T-helper 22 cell (primary cell): ENCODE measurements around the gene TBL1X.
"Not testable (repeated sequence)": the region's sequence is repeated elsewhere in the genome, so short reads cannot be mapped to it uniquely, and the experiment has no call there.

ENCODE experiments used
- DNase-seq: peaks from one replicate; pipeline ENCODE4 v3.0.0-alpha.2; 2020; ENCODE audit warnings: low read depth

TBL1X gene

GRCh38 chrX:9765737-9766097 lies 300.9 kb downstream of the TBL1X start, which contains the start of gene GPR143:
Gene GPR143, minus strand, starts transcription at chrX:9765847. Its CDS starts 30 bp downstream, at chrX:9765817.
- no peak for DNase-seq

GRCh38 chrX:9767375-9767774 lies 302.5 kb downstream of the TBL1X start:
- no peak for DNase-seq

- DNase-seq, result not testable (repeated sequence)
Measured at GRCh38 chrX:9768321-9768839, 303.5 kb downstream of the TBL1X start.

- DNase-seq, result no peak
Measured at GRCh38 chrX:9770319-9770718, 305.5 kb downstream of the TBL1X start.

GRCh38 chrX:9772943-9773342 lies 308.1 kb downstream of the TBL1X start:
- DNase-seq, result no peak

- no peak for DNase-seq
Measured at GRCh38 chrX:9775930-9776329, 311.1 kb downstream of the TBL1X start.

GRCh38 chrX:9781941-9782340 lies 317.1 kb downstream of the TBL1X start:
- no peak for DNase-seq

- DNase-seq, result no peak
Measured at GRCh38 chrX:9784332-9784731, 319.5 kb downstream of the TBL1X start.

- DNase-seq, result no peak
Measured at GRCh38 chrX:9785254-9785943, 320.5 kb downstream of the TBL1X start.

GRCh38 chrX:9785944-9786797 lies 321.3 kb downstream of the TBL1X start, which contains the start of gene SHROOM2:
Gene SHROOM2, plus strand, starts transcription at chrX:9786429. Its CDS starts 117 bp downstream, at chrX:9786546.
- DNase-seq, result no peak

- no peak for DNase-seq
Measured at GRCh38 chrX:9786798-9787635, 322.2 kb downstream of the TBL1X start.

GRCh38 chrX:9788911-9789310 lies 324.1 kb downstream of the TBL1X start:
- DNase-seq, result no peak

GRCh38 chrX:9789555-9789954 lies 324.7 kb downstream of the TBL1X start:
- no peak for DNase-seq
